GM21825 (cell line): ENCODE measurements around the gene GNB1L.
"Not testable (repeated sequence)": the region's sequence is repeated elsewhere in the genome, so short reads cannot be mapped to it uniquely, and the experiment has no call there.

Source experiments
- ATAC-seq: cut with Tn5 transposase; IDR thresholded peaks from one replicate; pipeline ENCODE4 v1.9.1; 2021; ENCODE audit warnings: mild to moderate bottlenecking, moderate library complexity; ENCODE audit not compliant: unreplicated experiment

GNB1L gene

GRCh38 chr22:19889951-19890350, 35.3 kb upstream of the GNB1L start:
- ATAC-seq, result no peak

- no peak for ATAC-seq
These were observed 33.6 kb upstream of the GNB1L start for GRCh38 chr22:19888131-19888746.

- ATAC-seq, result no peak
These were observed 32.7 kb upstream of the GNB1L start for GRCh38 chr22:19887256-19887985.

- ATAC-seq, result no peak
These were observed 32.1 kb upstream of the GNB1L start for GRCh38 chr22:19886605-19887255.

GRCh38 chr22:19885841-19886592, 31.3 kb upstream of the GNB1L start:
- ATAC-seq, result no peak

- no peak for ATAC-seq
These were observed 30.5 kb upstream of the GNB1L start for GRCh38 chr22:19884954-19885751.

- ATAC-seq, result no peak
These were observed 29.7 kb upstream of the GNB1L start for GRCh38 chr22:19884161-19884953.

GRCh38 chr22:19883446-19883845, 28.8 kb upstream of the GNB1L start:
- ATAC-seq, result not testable (repeated sequence)

- ATAC-seq, result no peak
These were observed 28.0 kb upstream of the GNB1L start for GRCh38 chr22:19882446-19883381.

- no peak for ATAC-seq
These were observed 26.3 kb upstream of the GNB1L start for GRCh38 chr22:19880786-19881569.

GRCh38 chr22:19879992-19880785, 25.5 kb upstream of the GNB1L start:
- ATAC-seq, result no peak

GRCh38 chr22:19879643-19879991, 24.9 kb upstream of the GNB1L start:
- ATAC-seq, result no peak

GRCh38 chr22:19879246-19879570, 24.5 kb upstream of the GNB1L start:
- no peak for ATAC-seq

GRCh38 chr22:19878461-19879245, 24.0 kb upstream of the GNB1L start:
- no peak for ATAC-seq

GRCh38 chr22:19877626-19878339, 23.1 kb upstream of the GNB1L start:
- ATAC-seq, result no peak
